ENCODE results near the gene SFXN4. TPM values are rescaled to one million over a fixed set of nuclear protein-coding genes. Genes with fewer than 3 reads are reported as not detected.
A peak's percentile ranks its signal among the peaks of the same experiment; 100 is the strongest.

The SFXN4 gene
- total and polyA plus RNA-seq, 2 of the 13 experiments (the other 11 are each of a cell fraction or from before 2014, with no cell fraction given): 47.7 to 64.9 TPM

- no peak for TF ChIP-seq MTERF4 (CRISPR knock-in tag; IDR thresholded peaks at IDR 0.05)
- TF ChIP-seq ISX (CRISPR knock-in tag; conservative IDR thresholded peaks at IDR 0.05): no peak
- TF ChIP-seq LCORL (IDR thresholded peaks at IDR 0.05): no peak
- TF ChIP-seq LCORL (CRISPR knock-in tag; IDR thresholded peaks at IDR 0.05): no peak
- TF ChIP-seq ZNF362 (CRISPR knock-in tag; IDR thresholded peaks at IDR 0.05; ENCODE audit: borderline replicate concordance): no peak
- TF ChIP-seq ZNF713 (CRISPR knock-in tag; IDR thresholded peaks at IDR 0.05): peak; percentile 60; the same call in 1 of the 2 replicates
- no peak for TF ChIP-seq ZNF441 (CRISPR knock-in tag; IDR thresholded peaks at IDR 0.05; ENCODE audit: borderline replicate concordance)
- TF ChIP-seq PAX8 (CRISPR knock-in tag; IDR thresholded peaks at IDR 0.05; ENCODE audit: borderline replicate concordance): no peak
Measured at GRCh38 chr10:119178372-119179119, 13.0 kb upstream of the SFXN4 start, which contains the start of gene PRDX3 (continued).

- H3K79me2 ChIP-seq (ENCODE audit: insufficient read depth, low read length): peaks cover 47% of the 10 kb centered on the region
- BruUV-seq (replicated peaks): no TSS peak
- no peaks in the 10 kb centered on the region; the same call in 1 of the 2 replicates for H4K20me1 ChIP-seq (ENCODE audit: insufficient read depth, low read length)
- no peaks in the 10 kb centered on the region; a peak in 1 of 5 replicates for H3K27me3 ChIP-seq (ENCODE audit: control insufficient read depth in 1 of 2, insufficient read depth in 2 of 2, low read length in 2 of 2)
- FAIRE-seq: no peak
- H3K27ac ChIP-seq (ENCODE audit: extremely low read length, insufficient read depth, low read length): peak overlapping the region; percentile 93
- peak; percentile 77 for DNase-seq (ENCODE audit: low spot score)
- 1% methylated on average over 21 of the region's 21 CpGs for WGBS (ENCODE audit: low lambda C conversion rate)
- H2AFZ ChIP-seq (ENCODE audit: low read length): no peak overlapping the region
- ChIA-PET CTCF (ENCODE audit: low intra/inter-chr PET ratio, low total read pairs) (no interaction called here), POLR2A (interaction anchor here (2.2 kb wide), 1 partner anchor 12 kb away, joined by 14 read pairs; the partner anchor contains the start of gene SFXN4)
- peak overlapping the region; percentile 75 to 94 (median 81) for H3K4me3 ChIP-seq (replicated peaks in 1 of 3; ENCODE audit: insufficient read depth in 1 of 3, low read depth in 2 of 3, low read length in 3 of 3)
- intact Hi-C loops (cut with micrococcal nuclease; ENCODE audit: unreplicated experiment) (loop anchor here (5.0 to 10.0 kb wide), 2 partner anchors 56 to 93 kb away; partner anchors contain the start of gene EIF3A), in situ Hi-C loops (cut with HindIII; ENCODE audit: extremely low pct_ligation_motif_present, low pct_unique_long_range_greater_than_20kb) (loop anchor here (25.0 kb wide), 1 partner anchor 359 kb away; the partner anchor contains the start of gene RGS10)
- H3K36me3 ChIP-seq (replicated peaks in 1 of 2; ENCODE audit: control insufficient read depth in 1 of 2, insufficient read depth in 2 of 2, low read length in 2 of 2): peaks cover 3 to 15% of the 10 kb centered on the region in 2 experiments
- peak; percentile 65 for ATAC-seq
- H3K4me2 ChIP-seq (ENCODE audit: low read depth, low read length): peak overlapping the region; percentile 86
- no peaks in the 10 kb centered on the region for H3K9me3 ChIP-seq (ENCODE audit: low read length)
- H3K9ac ChIP-seq (ENCODE audit: insufficient read depth, low read depth, low read length): peak overlapping the region; percentile 91
- peaks cover 55% of the 10 kb centered on the region for H3K4me1 ChIP-seq (ENCODE audit: insufficient read depth, low read length)
- TF ChIP-seq PITX1 (CRISPR knock-in tag; IDR thresholded peaks at IDR 0.05) (0 out of 2 replicates have a peak, but pooled peaks have one; percentile 42), DNMT1 (CRISPR knock-in tag; IDR thresholded peaks at IDR 0.05) (no peak), ZFP90 (CRISPR knock-in tag; IDR thresholded peaks at IDR 0.05; ENCODE audit: borderline replicate concordance) (peak; percentile 21; the same call in 1 of the 2 replicates), ZBTB14 (CRISPR knock-in tag; IDR thresholded peaks at IDR 0.05) (no peak), ZNF598 (CRISPR knock-in tag; IDR thresholded peaks at IDR 0.05; ENCODE audit: borderline replicate concordance) (no peak), ARID5B (CRISPR knock-in tag; IDR thresholded peaks at IDR 0.05) (peak; percentile 56)
Measured at GRCh38 chr10:119177708-119178371, 12.3 kb upstream of the SFXN4 start.
